ENCODE data around the gene ZNF746. TPM values are rescaled to one million over a fixed set of nuclear protein-coding genes. Genes with fewer than 3 reads are reported as not detected.

Gene ZNF746
- polyA plus RNA-seq, 2 of the 4 experiments (the other 2 are of a cell fraction) = 6.8 to 10.7 TPM

GRCh38 chr7:149527414-149527813 lies 29.8 kb upstream of the ZNF746 start (continued):
- TF ChIP-seq TFCP2L1 (CRISPR knock-in tag; IDR thresholded peaks at IDR 0.05) (no peak), ESRRA (IDR thresholded peaks at IDR 0.05; ENCODE audit: borderline replicate concordance, low read length) (no peak), ZC3H11A (IDR thresholded peaks at IDR 0.05) (no peak)

- FAIRE-seq (no peak), ATAC-seq (no peak)
- 57% methylated on average over 3 of the region's 3 CpGs for WGBS (ENCODE audit: missing lambda C conversion rate)
Measured at GRCh38 chr7:149525280-149525679, 27.7 kb upstream of the ZNF746 start.

GRCh38 chr7:149524394-149524793 lies 26.8 kb upstream of the ZNF746 start:
- POLR2A ChIA-PET = no interaction called here

More at GRCh38 chr7:149525280-149525679, 27.7 kb upstream of the ZNF746 start:
- Histone ChIP-seq H3K4me2 (no peak overlapping the region), H3K4me3 (no peak overlapping the region), H3K4me1 (no peaks in the 10 kb centered on the region), H3K27ac (no peak overlapping the region), H3K9me3 (peaks cover 20% of the 10 kb centered on the region; the same call in 2 of the 3 replicates)
- no peak for DNase-seq (ENCODE audit: low read depth in 1 of 2, low spot score in 1 of 2)
- ChIA-PET POLR2A (no interaction called here), CTCF (no interaction called here)
- TF ChIP-seq USF2 (IDR thresholded peaks at IDR 0.05) (no peak), CEBPB (IDR thresholded peaks at IDR 0.05) (peak in 1 of 2 experiments; percentile 39; a peak in 1 of 4 replicates)

GRCh38 chr7:149510248-149510647 lies 12.6 kb upstream of the ZNF746 start:
- CTCF ChIA-PET = interaction anchor here (0.6 kb wide), 1 partner anchor 115 kb away, joined by 4 read pairs; no protein-coding TSS in a partner anchor
- POLR2A ChIA-PET = no interaction called here

More at GRCh38 chr7:149524394-149524793, 26.8 kb upstream of the ZNF746 start:
- ATAC-seq = no peak
- H3K27ac ChIP-seq = no peak overlapping the region
- H3K4me1 ChIP-seq = no peaks in the 10 kb centered on the region
- H3K4me2 ChIP-seq = no peak overlapping the region
- DNase-seq (ENCODE audit: low read depth in 1 of 2, low spot score in 1 of 2) = no peak
- CTCF ChIA-PET = interaction anchor here (1.0 kb wide), 1 partner anchor 100 kb away, joined by 3 read pairs; no protein-coding TSS in a partner anchor
- TF ChIP-seq NFE2L2 (conservative IDR thresholded peaks at IDR 0.05; ENCODE audit: low read length) (no peak), MAX (IDR thresholded peaks at IDR 0.05) (no peak), MAZ (IDR thresholded peaks at IDR 0.05; ENCODE audit: borderline replicate concordance, low read depth, low read length) (no peak), GATA3 (IDR thresholded peaks at IDR 0.05; ENCODE audit: borderline replicate concordance) (no peak), PHF8 (IDR thresholded peaks at IDR 0.05; ENCODE audit: borderline replicate concordance, low read depth) (no peak), BCL3 (IDR thresholded peaks at IDR 0.05) (no peak), RARB (CRISPR knock-in tag; IDR thresholded peaks at IDR 0.05) (no peak), CBX2 (IDR thresholded peaks at IDR 0.05; ENCODE audit: borderline replicate concordance, low read depth) (no peak), JUNB (IDR thresholded peaks at IDR 0.05) (no peak), RFX5 (IDR thresholded peaks at IDR 0.05) (no peak), HDAC2 (IDR thresholded peaks at IDR 0.05) (no peak), MYC (IDR thresholded peaks at IDR 0.05; ENCODE audit: borderline replicate concordance, low read length) (no peak)
- no peak overlapping the region for H3K4me3 ChIP-seq
- H3K9me3 ChIP-seq = peaks cover 13% of the 10 kb centered on the region; the same call in 2 of the 3 replicates
- peak; percentile 13 for FAIRE-seq

More at GRCh38 chr7:149510248-149510647, 12.6 kb upstream of the ZNF746 start:
- Histone ChIP-seq H3K4me1 (no peaks in the 10 kb centered on the region), H3K4me3 (no peak overlapping the region), H3K9me3 (peaks cover 45% of the 10 kb centered on the region), H3K4me2 (no peak overlapping the region), H3K27ac (no peak overlapping the region)
- TF ChIP-seq HES2 (IDR thresholded peaks at IDR 0.05) (no peak), ELK1 (IDR thresholded peaks at IDR 0.05; ENCODE audit: low read depth, low read length) (no peak), CTCF (IDR thresholded peaks at IDR 0.05) (no peak), ZFP36 (IDR thresholded peaks at IDR 0.05; ENCODE audit: borderline replicate concordance, partially characterized antibody) (no peak), ATOH8 (CRISPR knock-in tag; IDR thresholded peaks at IDR 0.05; ENCODE audit: low read depth) (no peak)
- ATAC-seq (no peak), FAIRE-seq (no peak), DNase-seq (ENCODE audit: low read depth in 1 of 2, low spot score in 1 of 2) (no peak)

Data from A549 (cell line).